ENCODE measurements around the gene PITX2.

DNA sequence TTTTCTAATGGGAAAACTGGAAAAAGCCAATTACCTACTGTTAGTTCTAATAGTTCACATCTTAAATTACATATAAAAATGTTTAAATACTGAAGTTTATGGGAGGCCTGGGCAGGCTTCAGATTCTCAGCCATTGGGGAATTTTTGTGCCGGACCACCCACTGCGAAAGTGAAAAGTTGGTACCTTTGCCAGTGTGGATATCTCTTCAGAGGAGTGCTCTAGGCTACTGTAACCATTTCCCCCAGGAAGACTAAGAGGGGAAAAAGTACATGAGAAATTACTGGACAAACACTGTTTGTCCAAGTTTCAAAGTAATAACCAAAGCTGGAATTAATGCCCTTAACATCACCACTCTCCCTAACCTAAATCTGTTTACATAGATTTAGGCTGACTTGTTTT lies 20.8 kb downstream of the PITX2 start:
- TF ChIP-seq POLR2AphosphoS5 (IDR thresholded peaks at IDR 0.05) (no peak), POLR2A (IDR thresholded peaks at IDR 0.05) (no peak)
- TF ChIP-seq, protein P1, sequence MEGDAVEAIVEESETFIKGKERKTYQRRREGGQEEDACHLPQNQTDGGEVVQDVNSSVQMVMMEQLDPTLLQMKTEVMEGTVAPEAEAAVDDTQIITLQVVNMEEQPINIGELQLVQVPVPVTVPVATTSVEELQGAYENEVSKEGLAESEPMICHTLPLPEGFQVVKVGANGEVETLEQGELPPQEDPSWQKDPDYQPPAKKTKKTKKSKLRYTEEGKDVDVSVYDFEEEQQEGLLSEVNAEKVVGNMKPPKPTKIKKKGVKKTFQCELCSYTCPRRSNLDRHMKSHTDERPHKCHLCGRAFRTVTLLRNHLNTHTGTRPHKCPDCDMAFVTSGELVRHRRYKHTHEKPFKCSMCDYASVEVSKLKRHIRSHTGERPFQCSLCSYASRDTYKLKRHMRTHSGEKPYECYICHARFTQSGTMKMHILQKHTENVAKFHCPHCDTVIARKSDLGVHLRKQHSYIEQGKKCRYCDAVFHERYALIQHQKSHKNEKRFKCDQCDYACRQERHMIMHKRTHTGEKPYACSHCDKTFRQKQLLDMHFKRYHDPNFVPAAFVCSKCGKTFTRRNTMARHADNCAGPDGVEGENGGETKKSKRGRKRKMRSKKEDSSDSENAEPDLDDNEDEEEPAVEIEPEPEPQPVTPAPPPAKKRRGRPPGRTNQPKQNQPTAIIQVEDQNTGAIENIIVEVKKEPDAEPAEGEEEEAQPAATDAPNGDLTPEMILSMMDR (IDR thresholded peaks at IDR 0.05 in 8 of 11, conservative IDR thresholded peaks at IDR 0.05 in 3 of 11), result no peak

Measured in spleen (tissue), 7 donors.